Heart left ventricle (tissue), 13 donors: ENCODE results near the gene SULT1C3.
A peak's percentile ranks its signal among the peaks of the same experiment; 100 is the strongest.

ENCODE experiments used
- CTCF ChIP-seq, 12 donors: fragments of 200-600 bp; sonication (generic) in 4 of 12; IDR thresholded peaks; one replicate each; pipeline versions ENCODE4 v1.5.0 to v1.8.0; 2018 to 2022; ENCODE audit warnings: antibody characterized with exemption in 12 of 12, mild to moderate bottlenecking in 5 of 12
- POLR2A ChIP-seq, 2 donors: fragments of 450-650 bp; IDR thresholded peaks; one replicate each; pipeline ENCODE4 v1.6.1; 2017; ENCODE audit warnings: antibody characterized with exemption in 2 of 2, mild to moderate bottlenecking in 2 of 2, moderate library complexity in 2 of 2
- donor health status: ischemic (EF 13 %, LVEDD 7.1; RV severe dilation, severe dysfunction).
- donor health status: DM: no; HTN: yes; CAD: no.
- donor health status: DM: no; HTN: no; CAD: no.
- donor health status: ischemic (EF 25% LVEDD 6.9; RV normal size, moderate dysfunction).
- donor health status: ischemic (EF 25% LVEDD 5.7; RV mildly dilated, moderate dysfunction).
- donor health status: ischemic (EF 35%, LVEDD 5.7; RV mildly dilated, moderate dysfunction).
- donor health status: nonischemic (EF 11% LVEDD 7.7; RV severe dilation, severe dysfunction).
- donor health status: DM: yes; HTN: yes; CAD: no.
- donor health status: PGD.
- donor health status: ischemic (EF 29% LVEDD 5.4; RV normal size, mild dysfunction).
- donor health status: nonischemic (EF 23%, LVEDD 6.1; RV moderate dilation, normal function).

GRCh38 chr2:108215794-108216211, 24.0 kb upstream of the SULT1C3 start:
- peak in 10 of 12 donors; percentile 5 to 38 (median 22) for TF ChIP-seq CTCF (IDR thresholded peaks at IDR 0.05)
- no peak for TF ChIP-seq POLR2A (IDR thresholded peaks at IDR 0.05)
